ENCODE data around the gene ELF1.

DNA sequence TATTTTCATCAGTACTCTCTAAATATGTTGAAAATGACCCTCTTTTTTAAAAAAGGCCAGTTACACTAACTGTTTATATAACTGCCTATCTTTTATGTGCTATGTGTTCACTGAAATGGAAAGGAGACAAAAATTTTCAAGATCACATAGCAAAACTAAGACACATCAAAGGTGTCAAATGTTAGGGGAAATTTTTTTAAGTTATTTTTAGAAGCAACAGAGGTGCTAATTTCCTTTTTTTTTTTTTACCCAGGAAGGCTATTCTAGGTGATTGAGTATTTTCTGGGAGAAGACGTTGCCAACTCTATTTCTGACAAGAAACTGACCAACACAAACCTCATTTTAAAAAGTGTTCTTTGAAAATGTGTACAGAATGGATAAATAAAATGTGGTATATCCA, 45.7 kb downstream of the ELF1 start:
- TF ChIP-seq, protein P1, sequence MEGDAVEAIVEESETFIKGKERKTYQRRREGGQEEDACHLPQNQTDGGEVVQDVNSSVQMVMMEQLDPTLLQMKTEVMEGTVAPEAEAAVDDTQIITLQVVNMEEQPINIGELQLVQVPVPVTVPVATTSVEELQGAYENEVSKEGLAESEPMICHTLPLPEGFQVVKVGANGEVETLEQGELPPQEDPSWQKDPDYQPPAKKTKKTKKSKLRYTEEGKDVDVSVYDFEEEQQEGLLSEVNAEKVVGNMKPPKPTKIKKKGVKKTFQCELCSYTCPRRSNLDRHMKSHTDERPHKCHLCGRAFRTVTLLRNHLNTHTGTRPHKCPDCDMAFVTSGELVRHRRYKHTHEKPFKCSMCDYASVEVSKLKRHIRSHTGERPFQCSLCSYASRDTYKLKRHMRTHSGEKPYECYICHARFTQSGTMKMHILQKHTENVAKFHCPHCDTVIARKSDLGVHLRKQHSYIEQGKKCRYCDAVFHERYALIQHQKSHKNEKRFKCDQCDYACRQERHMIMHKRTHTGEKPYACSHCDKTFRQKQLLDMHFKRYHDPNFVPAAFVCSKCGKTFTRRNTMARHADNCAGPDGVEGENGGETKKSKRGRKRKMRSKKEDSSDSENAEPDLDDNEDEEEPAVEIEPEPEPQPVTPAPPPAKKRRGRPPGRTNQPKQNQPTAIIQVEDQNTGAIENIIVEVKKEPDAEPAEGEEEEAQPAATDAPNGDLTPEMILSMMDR (IDR thresholded peaks at IDR 0.05): no peak
- no peak for TF ChIP-seq POLR2AphosphoS5 (IDR thresholded peaks at IDR 0.05; ENCODE audit: low read depth, low read length)

Measured in Panc1 (cell line).